Measurements from ENCODE around the gene AOPEP.

Gene AOPEP

DNA sequence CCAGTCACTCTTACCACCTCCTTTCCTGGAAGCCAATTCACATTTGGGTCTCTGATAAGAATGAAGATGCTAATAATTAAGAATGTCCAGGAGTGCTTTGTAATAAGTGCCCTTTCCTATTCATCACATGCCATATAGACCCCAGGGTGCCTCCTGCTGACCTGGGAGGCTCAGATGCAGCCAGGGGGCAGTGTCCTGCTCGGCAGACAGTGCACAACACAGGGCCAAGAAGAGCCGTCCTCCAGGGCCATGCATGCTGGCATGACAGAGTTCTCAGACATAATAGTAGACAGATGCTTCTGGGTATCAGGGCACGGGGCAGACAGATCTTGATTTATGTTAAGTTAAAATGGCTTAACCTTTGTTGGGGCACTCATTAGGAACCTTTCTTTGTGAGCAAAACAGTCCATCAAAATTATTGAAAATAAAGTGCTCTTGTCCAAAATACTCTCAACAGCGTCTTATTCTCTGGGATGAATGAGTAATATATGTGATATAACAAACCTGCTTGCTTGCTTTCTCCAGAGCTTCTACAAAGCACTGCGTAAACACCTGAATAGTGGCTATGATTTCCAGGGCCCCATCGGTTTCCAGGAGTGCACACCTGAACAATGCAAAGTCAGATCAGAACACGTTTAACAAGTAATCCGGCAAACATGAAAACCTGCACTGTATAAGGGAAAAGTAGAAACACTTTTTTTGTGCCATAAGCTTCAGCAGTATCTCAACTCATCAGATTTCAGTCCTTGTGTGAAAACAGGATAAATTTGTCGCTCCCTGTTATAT, 398.3 kb downstream of the AOPEP start:
- TF ChIP-seq, protein P1, sequence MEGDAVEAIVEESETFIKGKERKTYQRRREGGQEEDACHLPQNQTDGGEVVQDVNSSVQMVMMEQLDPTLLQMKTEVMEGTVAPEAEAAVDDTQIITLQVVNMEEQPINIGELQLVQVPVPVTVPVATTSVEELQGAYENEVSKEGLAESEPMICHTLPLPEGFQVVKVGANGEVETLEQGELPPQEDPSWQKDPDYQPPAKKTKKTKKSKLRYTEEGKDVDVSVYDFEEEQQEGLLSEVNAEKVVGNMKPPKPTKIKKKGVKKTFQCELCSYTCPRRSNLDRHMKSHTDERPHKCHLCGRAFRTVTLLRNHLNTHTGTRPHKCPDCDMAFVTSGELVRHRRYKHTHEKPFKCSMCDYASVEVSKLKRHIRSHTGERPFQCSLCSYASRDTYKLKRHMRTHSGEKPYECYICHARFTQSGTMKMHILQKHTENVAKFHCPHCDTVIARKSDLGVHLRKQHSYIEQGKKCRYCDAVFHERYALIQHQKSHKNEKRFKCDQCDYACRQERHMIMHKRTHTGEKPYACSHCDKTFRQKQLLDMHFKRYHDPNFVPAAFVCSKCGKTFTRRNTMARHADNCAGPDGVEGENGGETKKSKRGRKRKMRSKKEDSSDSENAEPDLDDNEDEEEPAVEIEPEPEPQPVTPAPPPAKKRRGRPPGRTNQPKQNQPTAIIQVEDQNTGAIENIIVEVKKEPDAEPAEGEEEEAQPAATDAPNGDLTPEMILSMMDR (IDR thresholded peaks at IDR 0.05; ENCODE audit: low read depth, low read length) = peak; percentile 29
- DNase-seq (ENCODE audit: extremely low read depth, low read depth) = no peak

DNA sequence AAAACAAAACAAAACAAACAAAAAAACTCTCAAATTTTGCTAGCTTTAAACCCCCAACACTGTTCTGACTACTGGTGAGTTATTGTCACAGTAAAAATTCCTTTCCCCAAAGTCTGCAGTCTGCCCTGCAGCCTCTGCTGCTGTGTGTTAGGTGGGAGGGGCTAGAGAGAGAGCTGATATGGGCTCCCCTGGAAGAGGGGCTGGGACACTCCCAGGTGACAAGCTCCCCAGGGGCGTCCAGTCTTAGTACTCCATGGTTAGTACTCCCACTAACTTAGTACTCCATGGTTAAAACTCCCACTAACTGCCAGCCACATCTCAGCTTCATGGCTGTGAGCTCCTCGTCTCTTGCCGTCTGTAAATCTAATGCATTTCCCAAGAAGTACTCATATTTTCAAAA, 399.2 kb downstream of the AOPEP start:
- DNase-seq (ENCODE audit: extremely low read depth, low read depth) = no peak
- TF ChIP-seq, protein P1 (IDR thresholded peaks at IDR 0.05; ENCODE audit: low read depth, low read length) = no peak

DNA sequence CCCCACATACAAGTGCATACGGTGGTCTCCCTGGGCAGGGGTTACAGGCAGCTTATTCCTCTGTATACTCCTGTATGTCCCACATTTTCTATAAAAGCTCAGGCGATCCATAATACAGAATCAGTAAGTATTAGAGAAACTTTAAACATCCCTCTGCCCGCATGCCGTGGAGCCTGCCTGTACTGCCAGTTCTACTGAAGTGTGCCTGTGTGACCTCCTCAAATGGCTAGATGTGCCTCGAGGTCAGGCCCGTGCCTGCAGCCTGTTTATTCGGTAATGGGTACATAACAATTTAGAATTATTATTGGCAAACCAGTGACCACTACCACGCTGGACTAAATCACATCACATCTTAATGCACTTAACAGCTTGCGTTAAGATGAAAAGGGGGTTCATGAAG, 400.2 kb downstream of the AOPEP start:
- no peak for DNase-seq (ENCODE audit: extremely low read depth, low read depth)
- TF ChIP-seq, protein P1 (IDR thresholded peaks at IDR 0.05; ENCODE audit: low read depth, low read length) = no peak

DNA sequence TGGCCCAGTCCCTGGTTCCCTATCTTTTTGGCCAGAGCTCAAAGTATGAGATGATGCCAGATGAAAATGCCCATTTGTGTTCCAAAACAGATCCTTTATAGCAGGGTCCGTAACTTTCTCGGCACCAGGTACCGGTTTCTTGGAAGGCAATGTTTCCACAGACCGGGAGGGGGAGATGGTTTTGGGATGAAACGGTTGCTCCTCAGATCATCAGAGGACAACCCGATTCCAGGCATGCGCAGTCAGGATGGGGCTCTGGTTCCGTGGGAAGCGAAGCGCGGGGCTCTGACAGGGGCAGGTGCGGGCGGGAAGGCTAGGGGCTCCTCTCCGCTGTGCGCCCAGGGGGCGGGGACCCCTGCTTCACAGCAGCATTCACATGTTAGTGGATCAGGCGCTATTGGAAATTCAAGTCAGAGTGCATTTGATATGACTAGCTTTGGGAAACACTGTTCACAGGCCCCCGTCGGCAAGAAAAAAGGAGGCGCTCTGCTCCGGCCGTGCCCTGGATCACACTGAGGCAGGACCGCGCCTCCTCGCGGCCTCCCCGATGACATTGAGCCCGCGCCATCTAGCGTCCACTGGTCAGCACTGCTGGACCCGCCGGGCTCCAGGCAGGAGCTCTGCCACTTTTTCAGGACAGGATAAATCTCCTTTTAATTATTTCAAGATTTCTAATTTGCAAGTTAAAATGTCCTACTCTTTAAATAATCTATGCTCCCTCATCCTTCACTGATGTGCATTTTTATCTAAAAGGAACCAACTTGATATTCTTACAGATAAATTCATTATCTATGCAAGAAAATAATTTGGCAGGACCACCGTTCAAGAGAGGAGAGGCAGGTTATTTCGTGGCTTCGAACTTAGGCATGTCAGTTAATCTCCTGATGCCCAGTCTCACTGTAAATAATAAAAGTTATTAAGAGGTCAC, 401.0 kb downstream of the AOPEP start:
- DNase-seq (ENCODE audit: extremely low read depth, low read depth) = peak; percentile 57
- TF ChIP-seq, protein P1 (IDR thresholded peaks at IDR 0.05; ENCODE audit: low read depth, low read length) = peak; percentile 100

DNA sequence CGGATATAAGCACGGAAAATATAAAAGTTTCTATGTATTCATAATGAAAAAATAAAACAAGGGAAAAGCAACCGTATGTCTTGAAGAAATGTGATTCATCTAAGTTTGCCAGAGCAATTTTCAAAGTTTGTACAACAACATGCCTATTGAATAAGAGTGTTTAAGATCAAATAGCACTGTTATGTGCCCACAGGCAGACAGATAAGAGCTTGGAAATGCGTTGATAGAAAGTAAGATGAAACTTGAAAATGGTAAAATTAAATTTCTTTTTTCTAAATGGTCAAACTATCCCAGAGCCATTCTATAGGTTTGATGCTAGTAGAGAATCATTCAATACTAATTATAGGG, 401.7 kb downstream of the AOPEP start:
- TF ChIP-seq, protein P1 (IDR thresholded peaks at IDR 0.05; ENCODE audit: low read depth, low read length) = no peak
- DNase-seq (ENCODE audit: extremely low read depth, low read depth) = no peak

DNA sequence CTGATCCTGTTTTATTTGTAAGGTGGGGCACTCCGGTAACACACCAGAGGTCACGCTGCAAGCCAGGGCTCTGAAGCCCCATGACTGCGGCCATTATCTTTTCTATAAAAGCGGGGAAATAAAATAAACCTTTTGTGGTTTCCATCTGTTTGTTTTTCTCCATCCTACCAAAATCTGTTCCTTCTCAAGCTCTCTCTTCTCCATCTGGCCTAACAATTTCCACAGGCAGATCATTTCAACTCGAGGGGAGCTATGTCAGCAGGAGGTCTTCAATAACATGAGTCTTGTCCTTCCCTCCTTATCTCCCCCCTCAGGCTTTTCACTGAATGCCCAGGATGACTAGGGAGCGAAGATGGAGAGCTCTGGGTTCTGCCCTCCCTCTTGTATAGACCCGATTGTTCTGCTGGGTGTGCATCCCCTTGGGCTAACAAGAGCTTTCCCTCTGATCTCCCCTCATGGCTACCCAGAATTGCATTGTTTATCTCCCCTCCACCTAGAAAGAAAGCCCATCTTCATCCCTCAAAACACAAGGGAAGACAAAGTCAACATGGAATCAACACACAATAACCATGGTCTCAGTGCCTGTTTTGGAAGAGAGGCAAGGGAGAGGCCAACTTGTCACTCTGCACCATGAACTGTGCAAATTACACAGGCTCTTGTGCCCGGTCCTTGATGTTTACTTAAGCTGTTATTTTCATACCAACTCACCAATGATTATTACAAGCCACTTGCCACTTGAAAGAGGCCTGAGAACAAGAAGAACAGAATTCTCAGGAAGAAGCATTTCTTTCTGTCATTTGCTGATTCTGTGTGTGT, 403.2 kb downstream of the AOPEP start:
- TF ChIP-seq, protein P1 (IDR thresholded peaks at IDR 0.05; ENCODE audit: low read depth, low read length) = no peak

More for the DNA sequence above, 403.2 kb downstream of the AOPEP start:
- DNase-seq (ENCODE audit: extremely low read depth, low read depth) = no peak
